HUES48 (cell line): ENCODE measurements around the gene ARHGEF4.

Source experiments
- H3K27ac ChIP-seq: one replicate; pipeline ENCODE4 v1.7.0; 2013; ENCODE audit warnings: low read depth, low read length, inconsistent platforms
- H3K27me3 ChIP-seq: 2 replicates; pipeline ENCODE4 v1.6.1; 2013; ENCODE audit warnings: mild to moderate bottlenecking, low read length; ENCODE audit not compliant: control insufficient read depth, insufficient read depth
- H3K36me3 ChIP-seq: 2 replicates; pipeline ENCODE4 v1.6.1; 2013; ENCODE audit warnings: low read length; ENCODE audit not compliant: control insufficient read depth, insufficient read depth
- H3K4me1 ChIP-seq: 2 replicates; pipeline ENCODE4 v1.6.1; 2013; ENCODE audit warnings: mild to moderate bottlenecking, low read length; ENCODE audit not compliant: control insufficient read depth, insufficient read depth
- H3K4me3 ChIP-seq: 2 replicates; pipeline ENCODE4 v1.5.1; 2013; ENCODE audit warnings: mild to moderate bottlenecking, low read depth, low read length
- H3K9ac ChIP-seq: 2 replicates; pipeline ENCODE4 v1.6.1; 2013; ENCODE audit warnings: mild to moderate bottlenecking, low read depth, low read length, moderate library complexity
- H3K9me3 ChIP-seq: 2 replicates; pipeline ENCODE4 v1.6.1; 2013; ENCODE audit warnings: low read length; ENCODE audit not compliant: control insufficient read depth, insufficient read depth

Gene ARHGEF4

GRCh38 chr2:131092458-131093005, 255.8 kb downstream of the ARHGEF4 start:
- H3K27me3 ChIP-seq: no peaks in the 10 kb centered on the region
- H3K9me3 ChIP-seq: no peaks in the 10 kb centered on the region
- peak overlapping the region; percentile 99 for H3K27ac ChIP-seq
- H3K9ac ChIP-seq: peak overlapping the region; percentile 99
- peaks cover 23% of the 10 kb centered on the region for H3K36me3 ChIP-seq
- H3K4me3 ChIP-seq: peak overlapping the region; percentile 96
- H3K4me1 ChIP-seq: no peaks in the 10 kb centered on the region

- H3K36me3 ChIP-seq: peaks cover 17% of the 10 kb centered on the region
- H3K9ac ChIP-seq: peak within 1 kb of the TSS; percentile 99
- H3K27ac ChIP-seq: peak within 1 kb of the TSS; percentile 99
- peak within 1 kb of the TSS; percentile 96 for H3K4me3 ChIP-seq
- H3K9me3 ChIP-seq: no peaks in the 10 kb centered on the region
- H3K27me3 ChIP-seq: no peaks in the 10 kb centered on the region
- no peaks in the 10 kb centered on the region for H3K4me1 ChIP-seq
These were observed 256.4 kb downstream of the ARHGEF4 start, which contains the start of gene FAM168B for GRCh38 chr2:131093006-131093695. Gene FAM168B, minus strand, starts transcription at chr2:131093460. Its CDS starts 10,814 bp downstream, at chr2:131082646.

DNA sequence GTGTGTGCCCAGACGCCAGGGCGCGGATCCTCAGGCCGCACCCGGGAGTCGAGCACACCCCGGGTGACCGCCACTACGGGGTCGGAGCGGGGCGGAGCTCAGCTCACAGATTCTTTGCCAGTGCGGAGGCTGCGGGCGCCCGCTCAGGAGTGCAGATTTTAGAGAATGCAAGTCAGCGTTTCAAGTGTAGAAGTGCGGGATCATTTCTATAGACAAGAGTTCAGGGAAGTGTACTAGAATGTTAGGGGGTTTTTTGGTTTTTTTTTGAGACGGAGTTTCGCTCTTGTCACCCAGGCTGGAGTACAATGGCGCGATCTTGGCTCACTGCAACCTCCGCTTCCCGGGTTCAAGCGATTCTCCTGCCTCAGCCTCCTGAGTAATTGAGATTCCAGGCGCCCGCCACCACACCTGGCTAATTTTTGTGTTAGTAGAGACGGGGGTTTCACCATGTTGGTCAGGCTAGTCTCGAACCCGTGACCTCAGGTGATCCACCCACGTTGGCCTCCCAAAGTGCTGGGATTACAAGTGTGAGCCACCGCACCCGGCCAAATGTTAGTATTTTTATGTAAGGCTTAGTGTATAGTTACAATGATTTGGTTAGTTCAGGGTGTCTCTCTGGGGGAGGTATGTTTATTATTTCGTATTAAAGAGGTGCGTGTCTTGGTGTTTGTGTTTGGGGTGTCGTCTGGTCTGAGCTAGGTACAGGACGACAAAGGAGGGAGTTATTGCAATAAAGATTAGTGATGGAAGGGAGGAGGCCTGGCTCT, 257.2 kb downstream of the ARHGEF4 start:
- no peaks in the 10 kb centered on the region for H3K9me3 ChIP-seq
- H3K4me1 ChIP-seq: no peaks in the 10 kb centered on the region
- H3K9ac ChIP-seq: peak overlapping the region; percentile 99
- no peaks in the 10 kb centered on the region for H3K27me3 ChIP-seq
- H3K4me3 ChIP-seq: peak overlapping the region; percentile 96
- peak overlapping the region; percentile 99 for H3K27ac ChIP-seq
- peaks cover 9% of the 10 kb centered on the region; the same call in 1 of the 2 replicates for H3K36me3 ChIP-seq

DNA sequence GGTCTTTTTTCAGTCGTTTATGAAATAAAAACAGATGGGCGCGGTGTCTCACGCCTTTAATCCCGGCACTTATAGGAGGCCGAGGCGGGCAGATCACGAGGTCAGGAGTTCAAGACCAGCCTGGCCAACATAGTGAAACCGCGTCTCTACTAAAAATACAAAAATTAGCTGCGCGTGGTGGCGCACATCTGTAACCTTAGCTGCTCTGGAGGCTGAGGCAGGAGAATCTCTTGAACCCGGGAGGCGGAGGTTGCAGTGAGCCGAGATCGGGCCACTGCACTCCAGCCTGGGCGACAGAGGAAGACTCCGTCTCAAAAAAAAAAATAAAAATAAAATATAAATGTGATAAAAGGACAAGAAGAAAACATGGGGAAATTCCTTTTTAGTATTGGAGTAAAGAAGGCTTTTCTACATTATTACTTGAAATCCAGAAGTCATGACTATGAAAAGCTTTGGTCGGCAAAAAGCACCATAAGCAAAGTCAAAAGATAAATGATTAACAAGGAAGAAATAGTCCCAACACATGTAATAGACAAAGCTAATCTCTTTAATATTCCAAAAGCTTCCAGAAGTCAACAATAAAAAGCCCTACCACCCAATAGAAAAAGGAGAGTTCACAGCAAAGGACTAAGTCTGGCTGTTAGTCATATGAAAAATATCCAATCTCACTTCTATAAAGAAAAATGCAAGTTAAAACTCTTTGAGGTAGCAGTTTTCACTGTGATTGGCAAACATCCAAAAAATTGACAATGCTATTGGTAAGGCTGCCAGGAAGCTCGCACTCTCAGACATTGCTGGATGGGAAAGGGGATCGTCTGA, 258.0 kb downstream of the ARHGEF4 start:
- Histone ChIP-seq H3K27ac (no peak overlapping the region), H3K9me3 (no peaks in the 10 kb centered on the region), H3K4me1 (no peaks in the 10 kb centered on the region), H3K9ac (no peak overlapping the region), H3K27me3 (no peaks in the 10 kb centered on the region), H3K36me3 (peaks cover 4% of the 10 kb centered on the region; the same call in 1 of the 2 replicates), H3K4me3 (no peak overlapping the region)
